ENCODE measurements around the gene KCNF1. TPM values are rescaled to one million over a fixed set of nuclear protein-coding genes. Genes with fewer than 3 reads are reported as not detected.
A peak's percentile ranks its signal among the peaks of the same experiment; 100 is the strongest.

Gene KCNF1
- total and polyA plus RNA-seq, 2 donors from 2014 or later: 0.63 to 0.67 TPM

- peak; percentile 29 for TF ChIP-seq CTCF (IDR thresholded peaks at IDR 0.05; ENCODE audit: borderline replicate concordance, extremely low read depth, insufficient read depth)
- H3K9me3 ChIP-seq (ENCODE audit: control insufficient read depth in 2 of 3, insufficient read depth in 1 of 3, low read length in 3 of 3): no peaks in the 10 kb centered on the region
- H3K4me1 ChIP-seq (ENCODE audit: control insufficient read depth in 2 of 3, insufficient read depth in 2 of 3, low read depth in 1 of 3, low read length in 3 of 3): no peaks in the 10 kb centered on the region
- intact Hi-C loops (cut with DNase I): no loop called here
- FAIRE-seq (no peak), DNase-seq (no peak)
- H3K27ac ChIP-seq (ENCODE audit: low read depth in 2 of 2, low read length in 2 of 2): no peak overlapping the region
- H3K36me3 ChIP-seq (ENCODE audit: control insufficient read depth in 2 of 3, insufficient read depth in 3 of 3, low read length in 3 of 3): no peaks in the 10 kb centered on the region
- no peak overlapping the region for H3K4me3 ChIP-seq (ENCODE audit: low read length in 3 of 3)
- no peak overlapping the region for H3K9ac ChIP-seq (ENCODE audit: low read length in 3 of 3)
- H3K27me3 ChIP-seq (ENCODE audit: control insufficient read depth, insufficient read depth, low read length): no peaks in the 10 kb centered on the region
These were observed 11.3 kb upstream of the KCNF1 start for GRCh38 chr2:10900216-10901109.

- H3K4me1 ChIP-seq (ENCODE audit: control insufficient read depth in 2 of 3, insufficient read depth in 2 of 3, low read depth in 1 of 3, low read length in 3 of 3): no peaks in the 10 kb centered on the region
- intact Hi-C loops (cut with DNase I): no loop called here
- no peaks in the 10 kb centered on the region for H3K9me3 ChIP-seq (ENCODE audit: control insufficient read depth in 2 of 3, insufficient read depth in 1 of 3, low read length in 3 of 3)
- no peak overlapping the region for H3K27ac ChIP-seq (ENCODE audit: low read depth in 2 of 2, low read length in 2 of 2)
- no peak for FAIRE-seq
- DNase-seq: no peak
- H3K9ac ChIP-seq (ENCODE audit: low read length in 3 of 3): no peak overlapping the region
- H3K4me3 ChIP-seq (ENCODE audit: low read length in 3 of 3): no peak overlapping the region
- no peaks in the 10 kb centered on the region for H3K27me3 ChIP-seq (ENCODE audit: control insufficient read depth, insufficient read depth, low read length)
- TF ChIP-seq CTCF (IDR thresholded peaks at IDR 0.05; ENCODE audit: borderline replicate concordance, extremely low read depth, insufficient read depth): no peak
- no peaks in the 10 kb centered on the region for H3K36me3 ChIP-seq (ENCODE audit: control insufficient read depth in 2 of 3, insufficient read depth in 3 of 3, low read length in 3 of 3)
These were observed 10.4 kb upstream of the KCNF1 start for GRCh38 chr2:10901160-10901939.

GRCh38 chr2:10903861-10904210, 7.9 kb upstream of the KCNF1 start:
- intact Hi-C loops (cut with DNase I): no loop called here
- Histone ChIP-seq H3K4me3 (ENCODE audit: low read length in 3 of 3) (no peak overlapping the region), H3K27ac (ENCODE audit: low read depth in 2 of 2, low read length in 2 of 2) (no peak overlapping the region), H3K4me1 (ENCODE audit: control insufficient read depth in 2 of 3, insufficient read depth in 2 of 3, low read depth in 1 of 3, low read length in 3 of 3) (no peaks in the 10 kb centered on the region), H3K9ac (ENCODE audit: low read length in 3 of 3) (no peak overlapping the region), H3K9me3 (ENCODE audit: control insufficient read depth in 2 of 3, insufficient read depth in 1 of 3, low read length in 3 of 3) (no peaks in the 10 kb centered on the region), H3K36me3 (ENCODE audit: control insufficient read depth in 2 of 3, insufficient read depth in 3 of 3, low read length in 3 of 3) (no peaks in the 10 kb centered on the region), H3K27me3 (ENCODE audit: control insufficient read depth, insufficient read depth, low read length) (no peaks in the 10 kb centered on the region)
- DNase-seq (no peak), FAIRE-seq (no peak)
- no peak for TF ChIP-seq CTCF (IDR thresholded peaks at IDR 0.05; ENCODE audit: borderline replicate concordance, extremely low read depth, insufficient read depth)

Data from kidney (tissue), 14 donors.